ENCODE data around the gene PALB2. TPM values are rescaled to one million over a fixed set of nuclear protein-coding genes. Genes with fewer than 3 reads are reported as not detected.
A peak's percentile ranks its signal among the peaks of the same experiment; 100 is the strongest.

PALB2 gene
- total and polyA plus RNA-seq, 10 of the 15 experiments (the other 5 are each of a cell fraction or from before 2014, with no cell fraction given) = 9.2 to 24.6 (median 17.6) TPM

- Histone ChIP-seq H3K4me3 (peak overlapping the region; percentile 97), H4K20me1 (ENCODE audit: control insufficient read depth, insufficient read depth) (no peaks in the 10 kb centered on the region; the same call in 1 of the 2 replicates), H3K4me2 (ENCODE audit: control insufficient read depth, insufficient read depth) (peak overlapping the region; percentile 94), H3K4me1 (ENCODE audit: control insufficient read depth, insufficient read depth, low read length) (peaks cover 14% of the 10 kb centered on the region), H3K79me2 (ENCODE audit: control insufficient read depth, insufficient read depth, low read length) (peaks cover 42% of the 10 kb centered on the region), H3K27ac (ENCODE audit: control insufficient read depth, insufficient read depth) (peak overlapping the region; percentile 85), H3K9ac (ENCODE audit: control insufficient read depth, insufficient read depth, low read length) (peak overlapping the region; percentile 93), H3K36me3 (ENCODE audit: control insufficient read depth in 2 of 2, insufficient read depth in 2 of 2, low read length in 1 of 2) (peaks cover 18 to 24% of the 10 kb centered on the region in 2 experiments), H2AFZ (ENCODE audit: control insufficient read depth, low read depth, low read length) (no peak overlapping the region), H3K27me3 (replicated peaks in 1 of 2; ENCODE audit: control insufficient read depth in 2 of 2, insufficient read depth in 2 of 2, low read length in 1 of 2) (no peaks in the 10 kb centered on the region), H3K9me3 (replicated peaks; ENCODE audit: control insufficient read depth, insufficient read depth, low read length) (no peaks in the 10 kb centered on the region)
- ChIA-PET SMC1A (ENCODE audit: uncharacterized antibody, unreplicated experiment) (interaction anchor here (0.6 to 1.2 kb wide), 4 partner anchors 38 to 125 kb away, joined by 3 read pairs; partner anchors contain the start of gene DCTN5), POLR2A (interaction anchor here (0.6 kb wide), 1 partner anchor 257 kb away, joined by 3 read pairs; no protein-coding TSS in a partner anchor), RAD21 (ENCODE audit: unreplicated experiment) (interaction anchor here (0.7 to 1.2 kb wide), 2 partner anchors 46 to 309 kb away, joined by 3 to 6 read pairs; no protein-coding TSS in a partner anchor), CTCF (interaction anchor here (0.6 to 4.5 kb wide), 4 partner anchors 12 to 1380 kb away, joined by 3 to 26 read pairs (median 4); no protein-coding TSS in a partner anchor)
- FAIRE-seq (no peak), DNase-seq (ENCODE audit: low read depth, low spot score) (no peak), ATAC-seq (no peak)
- no TSS peak for BruUV-seq (replicated peaks)
- in situ Hi-C loops (cut with MboI) (no loop called here), intact Hi-C loops (cut with micrococcal nuclease; ENCODE audit: unreplicated experiment) (loop anchor here (5.0 kb wide), 1 partner anchor 38 kb away; the partner anchor contains the start of genes DCTN5 and PALB2)
- TF ChIP-seq MTA2 (IDR thresholded peaks at IDR 0.05; ENCODE audit: low read depth) (no peak), SREBF1 (IDR thresholded peaks at IDR 0.05; ENCODE audit: low read length) (no peak), SIN3A (IDR thresholded peaks at IDR 0.05; ENCODE audit: low read depth, low read length) (no peak), CREB1 (IDR thresholded peaks at IDR 0.05; ENCODE audit: low read depth) (no peak), ATF7 (IDR thresholded peaks at IDR 0.05; ENCODE audit: low read depth) (no peak), CBX5 (IDR thresholded peaks at IDR 0.05; ENCODE audit: low read depth) (no peak), IKZF1 (conservative IDR thresholded peaks at IDR 0.05) (no peak), ZNF217 (IDR thresholded peaks at IDR 0.05) (no peak), BMI1 (IDR thresholded peaks at IDR 0.05; ENCODE audit: borderline replicate concordance) (no peak), ASH2L (IDR thresholded peaks at IDR 0.05; ENCODE audit: borderline replicate concordance, low read depth) (no peak), RCOR1 (conservative IDR thresholded peaks at IDR 0.05; ENCODE audit: low read depth, low read length) (no peak)
- 5% methylated on average over 6 of the region's 6 CpGs for WGBS (ENCODE audit: insufficient coverage, insufficient replicate concordance, low lambda C conversion rate, missing lambda C conversion rate)
Observed at GRCh38 chr16:23679986-23680336, 38.9 kb upstream of the PALB2 start.
